HG03025 (cell line): ENCODE data around the gene HELZ.

ENCODE experiments used
- ATAC-seq: cut with Tn5 transposase; IDR thresholded peaks from one replicate; pipeline ENCODE4 v1.9.1; 2021; ENCODE audit warnings: mild to moderate bottlenecking, moderate library complexity; ENCODE audit not compliant: unreplicated experiment, low FRiP score

Gene HELZ

DNA sequence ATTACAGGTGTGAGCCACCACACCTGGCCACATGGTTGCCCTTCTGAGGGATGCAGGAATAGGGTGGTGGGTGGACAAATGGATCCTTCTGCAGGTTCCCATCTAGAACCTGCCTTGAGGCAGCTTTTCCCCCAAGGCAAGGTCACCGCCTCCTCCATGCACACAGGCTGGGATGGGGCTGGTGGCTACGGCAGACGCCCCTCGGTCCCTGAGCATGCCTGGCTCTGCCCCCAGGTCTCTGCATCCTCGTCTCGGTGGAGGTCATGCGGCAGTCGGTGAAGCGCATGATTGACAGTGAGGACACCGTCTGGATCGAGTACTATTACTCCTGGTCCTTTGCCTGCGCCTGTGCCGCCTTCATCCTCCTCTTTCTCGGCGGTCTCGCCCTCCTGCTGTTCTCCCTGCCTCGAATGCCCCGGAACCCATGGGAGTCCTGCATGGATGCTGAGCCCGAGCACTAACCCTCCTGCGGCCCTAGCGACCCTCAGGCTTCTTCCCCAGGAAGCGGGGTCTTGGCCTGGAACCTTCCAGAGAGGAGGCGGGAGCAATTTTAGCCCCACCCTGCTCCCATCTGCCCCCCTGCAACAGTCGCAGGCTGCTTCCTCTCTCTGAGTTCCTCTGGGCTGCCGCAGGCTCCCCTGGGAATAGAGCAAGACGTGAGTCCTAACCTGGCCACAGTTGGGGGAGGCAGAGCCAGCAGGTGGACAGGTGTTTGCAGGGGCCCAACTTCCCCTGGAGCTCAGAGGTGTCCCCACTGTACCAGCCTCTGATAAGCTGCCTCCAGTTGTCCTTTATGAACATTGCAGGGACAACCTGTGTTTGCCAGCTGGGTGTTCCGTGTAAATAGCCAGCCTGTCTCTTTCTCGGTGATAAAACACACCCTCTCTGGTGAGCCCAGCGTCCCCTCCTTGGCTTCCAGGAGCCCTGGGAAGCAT, 188.9 kb downstream of the HELZ start:
- no peak for ATAC-seq

DNA sequence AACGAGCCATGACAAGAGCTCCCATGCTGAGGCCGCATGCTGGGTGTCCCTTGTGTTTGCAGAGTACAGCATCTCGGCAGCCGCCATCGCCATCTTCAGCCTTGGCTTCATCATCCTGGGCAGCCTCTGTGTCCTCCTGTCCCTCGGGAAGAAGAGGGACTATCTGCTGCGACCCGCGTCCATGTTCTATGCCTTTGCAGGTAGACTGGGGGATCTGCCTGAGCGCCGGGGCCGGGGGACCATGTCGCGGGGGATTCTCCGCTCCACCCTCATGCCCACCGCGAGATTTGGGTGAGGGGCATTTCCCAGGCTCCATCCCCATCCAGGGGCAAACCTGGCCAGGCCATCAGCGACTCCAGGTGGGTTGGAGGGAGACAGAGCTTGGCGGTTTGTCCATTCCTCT, 190.0 kb downstream of the HELZ start:
- ATAC-seq: no peak

DNA sequence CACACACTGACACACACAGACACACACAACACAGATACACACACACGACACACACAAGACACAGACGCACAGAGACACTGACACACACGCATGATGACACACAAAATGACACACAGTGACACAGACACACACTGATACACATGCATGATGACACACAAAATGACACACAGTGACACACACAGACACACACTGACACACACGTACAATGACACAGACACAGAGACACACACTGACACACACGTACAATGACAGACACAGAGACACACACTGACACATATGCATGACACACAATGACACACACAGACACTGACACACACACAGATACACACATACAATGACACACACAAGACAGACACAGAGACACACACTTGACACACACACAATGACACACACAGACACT, 190.4 kb downstream of the HELZ start:
- ATAC-seq: no peak

DNA sequence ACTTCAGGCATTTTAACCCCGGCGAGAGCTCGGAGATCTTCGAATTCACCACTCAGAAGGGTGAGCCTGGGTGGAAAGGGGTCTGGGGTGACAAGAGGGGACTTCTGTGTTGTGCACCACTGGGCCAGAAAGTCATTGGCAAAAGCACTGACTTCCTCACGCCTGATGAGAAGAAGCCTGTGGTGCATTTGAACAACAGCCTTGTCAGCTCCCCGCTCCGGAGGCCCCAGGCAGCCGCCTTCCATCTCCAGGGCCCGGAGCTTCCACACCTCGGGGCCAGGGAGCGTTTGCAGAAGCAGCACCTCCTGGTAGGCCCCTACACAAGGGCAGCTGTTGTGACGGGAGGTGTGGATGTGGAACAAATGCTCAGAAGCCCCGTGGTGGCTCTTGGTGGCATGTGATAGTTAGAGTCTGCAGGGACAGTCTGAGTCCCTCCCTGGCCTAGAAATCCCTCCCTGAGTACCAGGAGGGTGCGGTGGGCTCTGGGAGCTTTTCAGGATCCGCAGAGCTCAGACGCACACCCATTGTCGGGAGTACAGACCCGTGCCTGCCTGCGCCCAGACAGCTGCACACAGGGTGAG, 190.9 kb downstream of the HELZ start:
- ATAC-seq: no peak

DNA sequence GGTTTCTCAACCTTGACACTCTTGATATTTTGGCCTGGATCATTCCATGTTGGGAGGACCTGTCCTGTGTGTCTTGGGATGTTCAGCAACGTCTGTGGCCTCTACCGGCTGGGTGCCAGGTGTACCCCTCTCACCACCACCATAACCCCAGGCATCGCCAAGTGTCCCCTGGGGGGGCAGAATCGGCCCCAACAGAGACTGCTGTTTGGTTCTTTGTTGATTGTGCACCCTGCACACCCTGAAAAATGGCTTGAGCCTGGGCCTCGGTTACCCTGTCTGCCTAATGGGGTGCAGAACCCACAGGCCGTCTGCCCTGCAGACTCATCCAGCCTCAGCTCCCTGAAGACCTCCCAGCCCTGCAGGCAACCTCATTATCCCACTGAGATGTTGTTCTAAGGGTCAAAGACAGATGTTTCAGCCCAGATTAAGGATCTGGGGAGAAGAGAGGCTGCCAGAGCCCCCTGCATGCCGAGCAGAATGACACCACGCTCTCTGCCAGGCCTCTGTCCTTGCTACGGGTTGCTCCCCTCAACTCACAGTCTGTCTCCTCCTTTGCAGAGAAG, 191.5 kb downstream of the HELZ start:
- no peak for ATAC-seq

DNA sequence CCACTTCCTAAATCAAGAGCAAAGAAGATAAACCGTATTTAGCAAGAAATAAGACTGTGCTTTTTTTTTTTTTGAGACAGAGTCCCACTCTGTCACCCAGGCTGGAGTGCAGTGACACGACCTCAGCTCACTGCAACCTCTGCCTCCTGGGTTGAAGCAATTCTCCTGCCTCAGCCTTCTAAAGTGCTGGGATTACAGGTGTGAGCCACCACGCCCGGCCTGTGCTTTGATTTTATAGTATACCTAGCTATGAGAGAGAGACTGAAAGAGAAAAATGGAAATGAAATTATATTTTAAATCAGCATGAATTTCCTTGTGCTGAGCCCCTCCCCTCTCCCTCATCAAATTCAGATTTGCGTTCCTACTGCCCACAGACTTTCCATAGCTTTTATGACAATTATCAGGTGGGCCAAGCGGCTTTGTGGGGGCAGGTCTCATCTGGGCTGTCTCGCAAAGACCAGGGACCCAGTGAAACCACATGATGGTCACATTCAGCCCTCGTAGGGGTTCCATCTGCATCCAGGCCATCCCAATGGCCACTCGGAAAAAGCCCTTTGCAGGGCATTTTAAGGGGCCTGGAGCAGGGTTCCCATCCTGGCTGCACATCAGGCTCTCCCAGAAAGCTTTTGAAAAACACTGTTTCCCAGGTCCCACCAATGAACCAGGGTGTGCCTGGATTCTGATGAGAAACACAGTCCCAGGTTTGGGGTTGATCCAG, 192.1 kb downstream of the HELZ start:
- no peak for ATAC-seq

DNA sequence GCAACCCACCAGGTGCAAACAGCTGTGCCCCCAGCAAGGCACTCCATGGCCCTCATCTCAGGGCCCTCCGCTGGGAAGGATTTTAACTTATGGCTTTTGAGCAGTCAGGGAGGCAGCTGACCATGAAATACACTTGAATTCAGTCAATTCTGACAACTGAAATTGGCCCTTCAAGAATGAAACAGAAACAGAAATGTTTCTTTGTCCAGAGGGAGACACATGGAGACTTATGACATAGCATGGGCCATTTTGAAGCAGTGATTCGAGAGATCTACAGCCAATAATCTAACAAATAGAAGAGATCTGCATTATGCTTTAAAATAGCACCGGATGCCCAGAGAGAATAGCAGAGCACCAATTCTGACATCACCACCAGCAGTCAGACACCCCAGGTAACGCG, 193.2 kb downstream of the HELZ start:
- no peak for ATAC-seq

DNA sequence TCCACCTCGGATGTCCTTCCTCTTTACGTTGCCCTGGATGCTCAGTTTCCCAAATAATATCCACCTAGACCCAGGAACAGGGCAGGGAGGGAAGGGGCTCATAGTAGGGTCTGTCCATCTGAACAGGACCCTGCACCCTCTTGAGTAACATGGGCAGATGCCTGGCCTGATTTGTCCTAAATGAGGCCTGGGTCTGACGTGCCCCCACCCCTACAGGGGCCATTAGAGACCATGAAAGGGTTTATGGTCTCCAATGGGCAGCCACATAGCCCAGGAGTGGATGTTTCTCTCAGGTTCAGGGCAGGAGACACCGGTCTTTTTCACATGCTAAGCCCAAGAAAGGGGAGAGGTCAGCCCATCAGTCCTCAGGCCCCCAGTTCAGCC, 193.8 kb downstream of the HELZ start:
- ATAC-seq: no peak

DNA sequence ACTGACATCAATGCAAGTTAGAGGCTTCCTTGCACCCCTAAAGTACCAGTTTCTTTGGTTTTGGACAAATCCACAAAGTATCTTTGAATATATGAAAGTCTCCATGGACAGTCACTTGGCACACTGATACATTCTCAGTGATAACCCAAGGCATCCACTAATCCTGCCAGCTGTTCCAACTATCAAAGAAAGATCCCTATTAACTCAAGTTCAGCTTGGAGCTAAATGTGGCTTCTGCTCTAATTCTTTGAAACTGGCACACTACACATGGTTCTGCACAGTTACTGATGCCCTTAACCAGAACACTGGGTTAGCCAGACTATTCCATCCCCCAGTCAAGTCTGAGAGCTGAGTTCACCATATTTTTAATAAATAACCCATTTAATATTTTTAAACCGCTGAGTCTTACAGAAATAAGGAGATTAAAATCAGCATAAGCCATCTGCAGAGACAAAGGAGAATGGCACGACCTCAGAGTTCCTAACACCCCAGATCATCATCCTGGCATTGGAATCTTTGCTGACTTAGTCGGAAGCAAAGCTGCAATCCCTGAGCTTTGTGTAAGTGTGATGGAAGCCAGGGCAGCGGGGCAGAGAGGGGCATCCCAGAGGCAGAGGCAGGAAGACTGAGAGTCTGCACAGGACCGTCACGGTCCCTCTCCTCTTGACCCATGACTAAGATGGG, 194.4 kb downstream of the HELZ start:
- no peak for ATAC-seq

DNA sequence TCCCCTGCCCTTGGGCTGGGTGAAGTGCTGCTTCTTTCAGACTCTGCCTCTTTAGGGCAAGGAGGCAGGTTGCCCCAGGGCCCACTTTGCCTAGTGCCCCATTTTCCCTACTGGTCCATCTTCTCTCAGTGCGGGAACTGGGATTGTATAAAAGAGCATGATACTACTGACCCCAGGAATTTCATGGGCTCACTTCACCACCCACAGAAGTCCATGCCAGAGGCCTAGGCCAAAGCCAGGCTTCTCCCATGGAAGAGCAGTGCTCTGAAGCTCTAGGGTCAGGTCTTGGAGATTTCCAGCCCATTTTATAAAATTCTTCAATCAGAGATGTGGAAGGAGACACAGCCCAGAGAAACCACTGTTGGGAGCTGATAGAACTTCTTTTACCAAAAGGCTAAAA, 194.9 kb downstream of the HELZ start:
- no peak for ATAC-seq

DNA sequence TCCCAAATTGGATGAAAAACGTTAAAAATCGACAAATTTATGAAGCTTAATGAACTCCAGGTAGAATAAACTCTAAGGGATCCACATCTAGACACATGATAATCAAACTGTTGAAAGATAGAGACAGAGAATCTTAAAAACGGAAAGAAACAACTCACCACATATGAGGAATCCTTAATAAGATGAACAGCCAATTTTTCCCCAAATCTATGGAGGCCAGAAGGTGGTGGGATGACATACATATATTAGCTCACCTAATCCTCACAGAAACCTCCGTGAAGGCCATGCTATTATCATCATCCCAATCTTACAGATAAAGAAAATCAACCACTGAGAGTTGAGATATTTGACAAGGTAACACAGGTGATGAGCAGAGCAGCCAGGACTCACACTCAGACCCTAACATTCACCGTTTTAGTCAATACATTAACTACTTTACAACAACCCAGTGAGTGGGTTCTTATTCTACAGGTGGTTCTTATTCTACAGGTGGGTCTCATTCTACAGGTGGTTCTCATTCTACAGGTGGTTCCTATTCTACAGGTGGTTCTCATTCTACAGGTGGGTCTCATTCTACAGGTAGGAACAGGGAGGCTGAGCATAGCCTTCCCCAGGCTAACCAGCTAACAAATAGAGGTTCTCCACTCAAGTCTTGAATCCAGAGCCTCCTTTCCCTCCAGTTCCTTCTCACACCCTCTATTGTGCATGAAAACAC, 195.8 kb downstream of the HELZ start:
- no peak for ATAC-seq

DNA sequence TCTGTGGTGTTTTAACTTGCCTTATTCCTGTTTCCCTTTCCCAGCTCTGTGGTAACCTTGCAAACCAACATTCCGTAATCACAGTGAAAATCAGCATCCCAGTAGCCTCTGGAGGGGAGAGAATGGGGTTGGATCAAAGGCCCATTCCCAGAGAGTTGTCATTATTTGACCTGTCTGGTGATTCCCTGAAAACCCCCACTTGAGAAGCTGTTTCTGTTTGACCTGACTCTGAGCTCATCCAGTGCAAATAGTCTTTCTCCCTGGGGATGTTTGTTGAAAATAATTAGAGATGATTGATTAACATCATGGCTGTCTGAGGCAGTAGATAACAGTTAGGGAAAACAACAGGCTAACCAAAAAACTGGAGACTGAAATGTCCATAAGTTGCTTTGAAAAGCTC, 197.6 kb downstream of the HELZ start:
- no peak for ATAC-seq

DNA sequence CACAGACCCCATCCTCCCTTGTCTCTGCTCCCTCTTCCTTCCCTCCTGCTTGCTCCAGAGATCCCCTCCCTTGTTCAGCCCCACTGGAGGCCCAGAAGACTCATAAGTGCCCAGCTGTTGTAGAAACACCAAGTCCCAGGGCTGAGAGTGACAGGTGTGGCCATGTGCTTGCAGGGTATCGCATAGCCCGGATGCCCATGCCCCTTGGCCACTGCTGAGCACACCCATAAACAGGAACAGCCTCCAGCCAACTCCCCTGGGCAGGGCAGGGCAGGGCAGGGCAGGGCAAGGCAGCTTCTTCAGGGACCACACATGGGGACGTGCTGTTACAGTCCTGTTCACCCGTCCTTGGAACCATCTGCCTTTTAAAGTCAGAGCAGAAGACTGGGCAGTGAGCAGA, 198.6 kb downstream of the HELZ start:
- ATAC-seq: no peak

DNA sequence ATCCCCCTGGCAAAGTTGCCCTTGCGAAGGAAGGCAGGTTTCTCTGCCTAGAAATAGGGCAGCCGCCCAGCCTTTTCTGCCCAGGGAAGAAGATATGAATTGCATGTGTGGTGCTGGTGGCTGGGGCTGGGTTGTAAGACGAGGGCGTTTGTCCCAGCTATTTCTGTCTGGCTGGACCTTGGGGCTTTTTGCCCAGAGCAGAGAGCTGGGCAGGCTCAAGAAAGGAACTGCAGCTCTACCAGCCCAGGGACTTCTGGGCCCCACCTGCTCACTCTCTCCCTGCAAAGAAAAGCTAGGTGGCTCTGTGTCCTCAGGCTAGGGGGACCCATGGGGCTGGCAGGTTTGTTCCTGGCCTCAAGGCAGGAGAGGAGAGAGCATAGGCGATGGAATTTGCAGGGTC, 200.1 kb downstream of the HELZ start:
- ATAC-seq: no peak

DNA sequence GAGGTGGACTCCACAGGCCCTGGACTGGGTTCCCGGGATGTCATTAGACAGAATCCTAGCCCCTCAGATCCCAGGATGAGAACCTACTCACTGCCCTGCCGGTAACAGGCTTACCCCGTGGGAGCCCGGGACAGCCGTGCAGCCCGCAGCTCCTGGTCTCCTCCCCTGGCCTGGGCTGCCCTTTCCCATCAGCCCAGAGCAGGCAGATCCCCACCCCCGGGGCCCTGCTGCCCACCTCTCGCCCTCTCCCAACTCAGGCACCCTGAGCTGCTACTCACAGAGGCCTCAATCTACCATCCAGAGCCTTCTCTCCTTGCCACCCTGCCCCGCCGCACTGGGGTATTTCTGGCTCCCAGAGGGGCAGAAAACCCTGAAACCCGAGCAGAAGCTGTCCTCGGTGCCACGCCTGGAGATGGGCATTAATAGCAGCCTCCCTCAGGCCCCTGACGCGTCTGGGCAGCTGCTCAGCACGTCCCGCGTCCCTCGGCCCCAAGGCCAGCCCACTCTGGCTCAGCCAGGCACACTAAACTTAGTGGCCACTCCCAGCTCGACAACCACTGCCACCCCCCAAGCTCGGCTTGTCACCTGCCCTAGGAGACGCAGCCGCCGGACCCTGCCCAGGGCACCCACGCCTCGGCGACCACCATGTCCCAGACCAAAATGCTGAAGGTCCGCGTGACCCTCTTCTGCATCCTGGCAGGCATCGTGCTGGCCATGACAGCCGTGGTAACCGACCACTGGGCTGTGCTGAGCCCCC, 200.8 kb downstream of the HELZ start, which contains the start of gene CACNG1:
CACNG1 (plus strand) TSS at position 539 of the 757 bp plus-strand sequence; CDS start at position 646, 107 bp downstream.
- ATAC-seq: no peak

DNA sequence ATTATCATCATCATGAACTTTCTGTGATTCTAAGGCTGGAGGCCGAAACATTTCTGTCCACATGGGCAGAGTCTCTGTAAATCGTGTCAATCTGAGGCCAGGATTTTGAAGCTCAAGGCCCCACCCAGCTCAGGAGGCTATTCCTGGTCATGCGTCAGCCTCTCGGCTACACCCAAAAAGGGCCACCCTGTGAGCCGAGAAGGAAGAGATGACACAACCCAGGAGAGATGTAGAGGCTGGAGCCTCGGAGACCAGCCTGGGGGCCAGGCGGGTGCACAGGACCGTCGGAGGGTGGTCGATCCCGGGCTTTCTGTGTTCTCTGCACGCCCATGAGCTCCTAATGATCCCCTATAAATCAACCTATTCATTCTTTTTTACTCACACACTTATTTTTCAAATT, 201.7 kb downstream of the HELZ start:
- no peak for ATAC-seq

DNA sequence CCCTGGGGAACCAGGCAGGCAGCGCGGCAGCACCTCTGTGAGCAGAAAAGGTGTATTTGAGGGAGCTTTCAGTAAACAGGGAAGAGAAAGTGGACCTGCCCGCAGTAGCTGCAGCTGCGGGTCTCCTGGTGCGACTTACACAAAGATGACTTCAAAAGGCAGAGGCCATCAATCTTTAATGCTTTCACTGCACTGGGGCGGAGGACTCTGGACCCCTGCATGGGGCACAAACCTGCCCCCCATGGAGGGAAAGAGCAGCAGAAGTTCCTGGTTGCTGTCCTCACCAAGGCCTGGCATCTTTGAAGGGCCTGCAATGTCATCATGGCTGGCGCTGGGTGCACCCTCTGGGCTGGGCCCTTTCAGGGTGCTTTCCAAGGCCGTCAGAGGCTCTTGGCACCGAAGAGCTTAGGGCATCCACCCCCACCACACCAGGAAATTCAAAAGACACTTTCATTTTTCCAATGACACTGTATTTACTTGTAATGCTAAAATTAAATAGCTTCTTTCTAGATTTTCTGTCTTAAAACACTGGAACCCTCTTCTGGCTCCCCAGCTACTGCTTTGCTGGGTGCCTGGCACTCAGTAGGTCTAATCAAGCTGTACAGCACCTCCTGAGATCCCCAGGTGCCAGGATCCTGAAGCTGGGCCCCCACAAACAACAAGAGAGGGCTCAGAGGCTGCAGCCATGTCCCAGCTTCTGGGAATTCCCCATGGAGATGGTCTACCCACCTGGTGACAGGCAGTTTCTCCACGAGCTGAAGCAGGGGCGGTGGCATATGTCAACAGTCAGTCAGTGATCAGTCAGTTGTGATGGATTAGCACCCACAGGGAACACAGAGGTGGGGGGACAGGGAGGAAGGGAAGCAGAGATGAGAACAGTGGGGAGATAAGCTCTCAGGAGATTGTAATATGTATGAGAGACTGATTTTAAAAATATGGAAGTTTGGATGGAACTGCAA, 202.8 kb downstream of the HELZ start:
- ATAC-seq: no peak

DNA sequence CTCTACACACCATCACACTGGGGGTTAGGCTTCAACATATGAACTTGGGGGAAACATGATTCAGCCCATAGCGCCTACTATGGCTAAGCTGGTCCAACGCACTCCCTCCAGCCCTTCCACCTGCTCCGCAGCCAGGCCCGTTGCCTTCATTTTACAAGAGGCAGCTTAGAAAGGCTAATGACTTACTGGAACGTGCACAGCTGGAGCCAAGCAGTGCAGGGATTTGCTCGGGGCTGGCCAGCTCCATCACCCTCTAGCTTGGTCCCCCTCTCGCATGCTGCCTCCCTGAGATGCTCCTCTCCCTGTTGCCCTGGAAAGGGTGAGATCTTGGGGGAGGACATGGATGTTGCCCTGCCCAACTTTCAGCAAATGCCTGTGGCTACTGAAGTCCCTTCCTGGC, 203.5 kb downstream of the HELZ start:
- no peak for ATAC-seq
